PC-3 (cell line): ENCODE results near the gene KDR. TPM values are rescaled to one million over a fixed set of nuclear protein-coding genes. Genes with fewer than 3 reads are reported as not detected.

Experiments
- ATAC-seq: fragments of 200-7000 bp; cut with Tn5 transposase; 2 replicates; pipeline ENCODE4 v1.9.1; 2020; ENCODE audit warnings: mild to moderate bottlenecking, moderate library complexity
- BruUV-seq: library from RNA; stranded (reverse); fragments of 400-500 nt; replicated peaks from 2 replicates; lab custom pipeline; 2021; lab: Mats Ljungman, UMichigan
- CTCF ChIA-PET: fragments of 300-600 bp; sonication (Branson Sonifier 250); formaldehyde crosslinking; loops from one replicate; lab custom pipeline; 2022; ENCODE audit warnings: antibody characterized with exemption; lab: Charles Lee
- POLR2A ChIA-PET: fragments of 300-600 bp; sonication (Branson Sonifier 250); formaldehyde crosslinking; loops from one replicate; lab custom pipeline; 2022; ENCODE audit warnings: antibody characterized with exemption; ENCODE audit not compliant: unreplicated experiment; lab: Charles Lee
- DNase-seq: peaks from one replicate; pipeline ENCODE4 v3.0.0-alpha.2; 2015
- H2AFZ ChIP-seq: fragments of 300-600 bp; sonication (generic); 2 replicates; pipeline ENCODE4 v1.6.0; 2016; ENCODE audit warnings: antibody characterized with exemption, low read length
- H3F3A ChIP-seq: fragments of 300-600 bp; sonication (generic); one replicate; pipeline ENCODE4 v1.6.0; 2017; ENCODE audit warnings: antibody characterized with exemption, low read length, control low read depth, mild to moderate bottlenecking; ENCODE audit not compliant: unreplicated experiment
- H3K27ac ChIP-seq: fragments of 300-600 bp; sonication (generic); 2 replicates; pipeline ENCODE4 v1.5.1; 2016; ENCODE audit warnings: mild to moderate bottlenecking, low read length
- H3K27me3 ChIP-seq: fragments of 300-600 bp; sonication (generic); 2 replicates; pipeline ENCODE4 v1.6.1; 2016; ENCODE audit warnings: low read length, mixed read lengths
- H3K36me3 ChIP-seq: fragments of 300-600 bp; sonication (generic); 2 replicates; pipeline ENCODE4 v1.6.1; 2016; ENCODE audit warnings: low read depth, mixed run types, low read length, mixed read lengths
- H3K4me1 ChIP-seq: fragments of 300-600 bp; sonication (generic); 2 replicates; pipeline ENCODE4 v1.5.1; 2016; ENCODE audit warnings: low read length; ENCODE audit not compliant: insufficient read depth
- H3K4me2 ChIP-seq: fragments of 300-600 bp; sonication (generic); 2 replicates; pipeline ENCODE4 v1.6.0; 2016; ENCODE audit warnings: low read length
- H3K4me3 ChIP-seq: fragments of 300-600 bp; sonication (generic); 2 replicates; pipeline ENCODE4 v1.5.1; 2016; ENCODE audit warnings: mild to moderate bottlenecking, low read length, mixed read lengths
- H3K79me2 ChIP-seq: fragments of 300-600 bp; sonication (generic); 2 replicates; pipeline ENCODE4 v1.6.1; 2017; ENCODE audit warnings: low read length, mixed read lengths
- H3K9ac ChIP-seq: fragments of 300-600 bp; sonication (generic); 2 replicates; pipeline ENCODE4 v1.6.0; 2016; ENCODE audit warnings: mild to moderate bottlenecking, low read length
- H3K9me2 ChIP-seq: fragments of 300-600 bp; sonication (generic); replicated peaks from 2 replicates; pipeline ENCODE4 v1.6.1; 2016; ENCODE audit warnings: mixed run types, low read length, mixed read lengths
- H3K9me3 ChIP-seq: fragments of 300-600 bp; sonication (generic); 2 replicates; pipeline ENCODE4 v1.6.1; 2016; ENCODE audit warnings: low read length, mixed read lengths
- H4K20me1 ChIP-seq: fragments of 300-600 bp; sonication (generic); 2 replicates; pipeline ENCODE4 v1.6.1; 2016; ENCODE audit warnings: low read length, mixed read lengths
- CTCF ChIP-seq: fragments of 300-600 bp; sonication (generic); conservative IDR thresholded peaks from 2 replicates; pipeline ENCODE4 v1.5.1; 2017; ENCODE audit warnings: antibody characterized with exemption, low read depth, mild to moderate bottlenecking, low read length
- EZH2 ChIP-seq: fragments of 300-600 bp; sonication (generic); IDR thresholded peaks from one replicate; pipeline ENCODE4 v1.6.1; 2017; ENCODE audit warnings: antibody characterized with exemption, mild to moderate bottlenecking, low read length; ENCODE audit not compliant: unreplicated experiment
- EZH2phosphoT487 ChIP-seq: fragments of 300-600 bp; sonication (generic); IDR thresholded peaks from 2 replicates; pipeline ENCODE4 v1.6.1; 2018; ENCODE audit warnings: mild to moderate bottlenecking, antibody characterized with exemption, low read length, borderline replicate concordance
- intact Hi-C: fragments of 100-400 bp; cut with micrococcal nuclease; formaldehyde crosslinking; loops from 2 replicates; pipeline ENCODE4 v1.9.0; 2023
- total RNA-seq: library from RNA; depleted of rRNA; stranded (reverse); fragments of >200 nt; gene quantifications from 2 replicates; pipeline ENCODE4 v1.2.3, GENCODE V29; 2014

The KDR gene
- total RNA-seq, 1 experiment from 2014 or later, result 0.66 TPM

GRCh38 chr4:55078987-55079386 lies 46.4 kb downstream of the KDR start:
- intact Hi-C loops, result loop anchor here (10.0 kb wide), 1 partner anchor 54 kb away; no protein-coding TSS in a partner anchor
- ATAC-seq (peak; percentile 82), DNase-seq (peak; percentile 64)
- Histone ChIP-seq H3K9ac (no peak overlapping the region), H3K27ac (no peak overlapping the region), H2AFZ (peak overlapping the region; percentile 1; the same call in 1 of the 2 replicates), H3K4me2 (peak overlapping the region; percentile 21), H3K27me3 (peaks cover 31% of the 10 kb centered on the region), H3F3A (no peaks in the 10 kb centered on the region), H3K4me1 (peaks cover 4% of the 10 kb centered on the region; the same call in 1 of the 2 replicates), H3K79me2 (no peaks in the 10 kb centered on the region), H3K9me3 (no peaks in the 10 kb centered on the region), H3K36me3 (no peaks in the 10 kb centered on the region), H3K9me2 (no peaks in the 10 kb centered on the region), H3K4me3 (no peak overlapping the region), H4K20me1 (no peaks in the 10 kb centered on the region)
- ChIA-PET POLR2A (no interaction called here), CTCF (no interaction called here)
- no TSS peak for BruUV-seq
- TF ChIP-seq CTCF, result no peak
- TF ChIP-seq EZH2phosphoT487, result no peak
- no peak for TF ChIP-seq EZH2

DNA sequence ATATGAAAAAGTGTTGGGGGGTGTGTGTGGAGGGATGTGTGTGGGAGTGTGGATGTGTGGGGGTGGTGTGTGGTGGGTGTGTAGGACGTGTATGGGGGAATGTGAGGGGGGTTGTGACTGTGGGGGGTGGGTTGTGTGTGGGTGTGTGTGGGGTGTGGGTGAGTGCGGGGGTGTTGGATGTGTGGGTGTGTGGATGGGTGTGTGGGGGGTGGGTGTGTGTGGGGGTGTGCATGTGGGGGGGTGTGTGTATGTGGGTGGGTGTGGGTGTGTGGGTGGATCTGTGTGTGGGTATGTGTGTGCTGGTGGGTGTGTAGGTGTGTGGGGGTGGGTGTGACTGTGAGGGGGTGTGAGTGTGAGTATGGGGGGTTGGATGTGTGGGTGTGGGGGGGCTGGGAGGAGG lies 47.8 kb downstream of the KDR start:
- Histone ChIP-seq H3K79me2 (no peaks in the 10 kb centered on the region), H3K4me2 (no peak overlapping the region), H3K4me1 (peaks cover 4% of the 10 kb centered on the region; the same call in 1 of the 2 replicates), H3K27me3 (peaks cover 29% of the 10 kb centered on the region), H3K36me3 (no peaks in the 10 kb centered on the region), H3K27ac (no peak overlapping the region), H3K9me3 (no peaks in the 10 kb centered on the region), H3K9me2 (no peaks in the 10 kb centered on the region), H3F3A (no peaks in the 10 kb centered on the region), H3K4me3 (no peak overlapping the region), H4K20me1 (no peaks in the 10 kb centered on the region), H3K9ac (no peak overlapping the region), H2AFZ (no peak overlapping the region)
- DNase-seq, result no peak
- POLR2A ChIA-PET, result no interaction called here
- CTCF ChIA-PET, result no interaction called here
- intact Hi-C loops, result loop anchor here (10.0 kb wide), 1 partner anchor 53 kb away; no protein-coding TSS in a partner anchor
- BruUV-seq, result no TSS peak
- TF ChIP-seq EZH2 (no peak), CTCF (no peak), EZH2phosphoT487 (no peak)
- ATAC-seq, result no peak
